GM12878 (cell line): Measurements from ENCODE around the gene SLC6A17. TPM values are rescaled to one million over a fixed set of nuclear protein-coding genes. Genes with fewer than 3 reads are reported as not detected.

ENCODE experiments used
- ATAC-seq: fragments of 200-7000 bp; cut with Tn5 transposase; 3 replicates; pipeline ENCODE4 v1.9.1; 2020; ENCODE audit warnings: mild to moderate bottlenecking, moderate library complexity
- BruUV-seq: library from RNA; stranded (reverse); fragments of 400-500 nt; replicated peaks from 2 replicates; lab custom pipeline; 2021; lab: Mats Ljungman, UMichigan
- CTCF ChIA-PET: fragments of 300-600 bp; sonication (Branson Sonifier 250); formaldehyde crosslinking; extraction: SDS; loops from one replicate; lab custom pipeline; 2021; ENCODE audit warnings: inconsistent platforms; lab: Yijun Ruan, JAX
- POLR2A ChIA-PET: fragments of 350-600 bp; formaldehyde crosslinking; extraction: SDS; loops from one replicate; lab custom pipeline; 2021; ENCODE audit warnings: inconsistent platforms; lab: Charles Lee
- RAD21 ChIA-PET: fragments of 300-600 bp; sonication (Branson Sonifier 250); formaldehyde crosslinking; loops from one replicate; lab custom pipeline; 2023; ENCODE audit warnings: antibody characterized with exemption; ENCODE audit not compliant: unreplicated experiment; lab: Charles Lee
- SMC1A ChIA-PET: fragments of 300-600 bp; sonication (Branson Sonifier 250); formaldehyde crosslinking; loops from one replicate; lab custom pipeline; 2023; ENCODE audit not compliant: unreplicated experiment, uncharacterized antibody; lab: Charles Lee
- DNase-seq: peaks from one replicate; pipeline ENCODE4 v3.0.0-alpha.2; 2011; ENCODE audit warnings: low read depth, low spot score
- FAIRE-seq: peaks from 3 replicates; lab custom pipeline; 2011; peaks lifted over from hg19 to GRCh38; lab: Jason Lieb, UNC
- H2AFZ ChIP-seq: 2 replicates; pipeline ENCODE4 v1.6.0; 2011; ENCODE audit warnings: low read depth, low read length, control low read depth; ENCODE audit not compliant: control insufficient read depth
- H3K27ac ChIP-seq: 2 replicates; pipeline ENCODE4 v1.5.1; 2011; ENCODE audit warnings: control low read depth; ENCODE audit not compliant: control insufficient read depth, insufficient read depth
- H3K27me3 ChIP-seq, 2 experiments: replicated peaks in 1 of 2; 2 replicates each; pipeline versions ENCODE4 v1.6.0 to v1.6.1; 2011; ENCODE audit warnings: low read length in 1 of 2; ENCODE audit not compliant: control insufficient read depth in 2 of 2, insufficient read depth in 2 of 2
- H3K36me3 ChIP-seq, 2 experiments: 2 replicates each; pipeline ENCODE4 v1.5.1; 2011; ENCODE audit warnings: low read length in 1 of 2; ENCODE audit not compliant: control insufficient read depth in 2 of 2, insufficient read depth in 2 of 2
- H3K4me1 ChIP-seq: 2 replicates; pipeline ENCODE4 v1.6.1; 2011; ENCODE audit warnings: mild to moderate bottlenecking, low read length, moderate library complexity, mixed read lengths; ENCODE audit not compliant: control insufficient read depth, insufficient read depth
- H3K4me2 ChIP-seq: 2 replicates; pipeline ENCODE4 v1.6.0; 2011; ENCODE audit warnings: control low read depth; ENCODE audit not compliant: control insufficient read depth, insufficient read depth
- H3K4me3 ChIP-seq: fragments of 200-600 bp; sonication (generic); 2 replicates; pipeline ENCODE4 v1.5.1; 2016
- H3K79me2 ChIP-seq: 2 replicates; pipeline ENCODE4 v1.6.0; 2011; ENCODE audit warnings: low read length; ENCODE audit not compliant: control insufficient read depth, insufficient read depth
- H3K9ac ChIP-seq: 2 replicates; pipeline ENCODE4 v1.8.0; 2011; ENCODE audit warnings: low read length, control low read depth, mixed read lengths; ENCODE audit not compliant: control insufficient read depth, insufficient read depth
- H3K9me3 ChIP-seq: replicated peaks from 3 replicates; pipeline ENCODE4 v1.5.1; 2011; ENCODE audit warnings: mild to moderate bottlenecking, low read length; ENCODE audit not compliant: control insufficient read depth, insufficient read depth
- H4K20me1 ChIP-seq: 2 replicates; pipeline ENCODE4 v1.6.0; 2011; ENCODE audit not compliant: control insufficient read depth, insufficient read depth
- BMI1 ChIP-seq: fragments of 450-650 bp; IDR thresholded peaks from 2 replicates; pipeline ENCODE4 v1.6.1; 2016; ENCODE audit warnings: mild to moderate bottlenecking, moderate library complexity, borderline replicate concordance
- DPF2 ChIP-seq: fragments of 450-650 bp; IDR thresholded peaks from 2 replicates; pipeline ENCODE4 v1.6.1; 2017; ENCODE audit warnings: mild to moderate bottlenecking
- EGR1 ChIP-seq, 2 experiments: IDR thresholded peaks; 1 replicate in 1 of 2; 2 replicates in 1 of 2; pipeline ENCODE4 v1.6.1; 2011 to 2012; ENCODE audit warnings: low read depth in 2 of 2, low read length in 2 of 2, borderline replicate concordance in 1 of 2, mild to moderate bottlenecking in 1 of 2, moderate library complexity in 1 of 2
- HDAC6 ChIP-seq: fragments of 200-600 bp; sonication (generic); IDR thresholded peaks from one replicate; pipeline ENCODE4 v1.8.0; 2017; ENCODE audit warnings: antibody characterized with exemption; ENCODE audit not compliant: unreplicated experiment
- HDGF ChIP-seq: fragments of 450-650 bp; IDR thresholded peaks from 2 replicates; pipeline ENCODE4 v1.6.1; 2016; ENCODE audit warnings: antibody characterized with exemption
- LARP7 ChIP-seq: fragments of 450-650 bp; IDR thresholded peaks from 2 replicates; pipeline ENCODE4 v1.6.1; 2017; ENCODE audit warnings: mild to moderate bottlenecking
- PAX8 ChIP-seq: fragments of 450-650 bp; IDR thresholded peaks from 2 replicates; pipeline ENCODE4 v1.6.1; 2017; ENCODE audit warnings: mild to moderate bottlenecking, moderate library complexity
- RAD21 ChIP-seq: IDR thresholded peaks from 2 replicates; pipeline ENCODE4 v1.6.1; 2011; ENCODE audit warnings: mild to moderate bottlenecking, low read depth, low read length, moderate library complexity; ENCODE audit not compliant: insufficient read depth
- TARDBP ChIP-seq: IDR thresholded peaks from 2 replicates; pipeline ENCODE4 v1.6.1; 2016; ENCODE audit warnings: borderline replicate concordance
- TBL1XR1 ChIP-seq: IDR thresholded peaks from 2 replicates; pipeline ENCODE4 v1.6.1; 2012; ENCODE audit warnings: low read depth, low read length, improper control_type of control experiment
- TCF7 ChIP-seq: IDR thresholded peaks from 2 replicates; pipeline ENCODE4 v1.6.1; 2014; ENCODE audit warnings: antibody characterized with exemption, borderline replicate concordance
- YY1 ChIP-seq: IDR thresholded peaks from 2 replicates; pipeline ENCODE4 v1.6.1; 2011; ENCODE audit warnings: low read depth, mild to moderate bottlenecking, low read length
- WGBS: methylation state at CpG from one replicate; pipeline ENCODE4 v1.1.6; 2016; ENCODE audit warnings: low lambda C conversion rate; ENCODE audit not compliant: insufficient replicate concordance, insufficient coverage; ENCODE audit errors: missing lambda C conversion rate; 5-methylcytosine and 5-hydroxymethylcytosine counted together
- in situ Hi-C: fragments of 300-500 bp; cut with MboI; formaldehyde crosslinking; loops from 9 replicates; pipeline ENCODE4 v1.14.3; 2018; ENCODE audit warnings: mixed read lengths
- intact Hi-C: fragments of 100-400 bp; cut with micrococcal nuclease; formaldehyde crosslinking; loops from one replicate; pipeline ENCODE4 v1.14.2; 2022; ENCODE audit not compliant: unreplicated experiment
- polyA plus RNA-seq, 11 experiments: library from polyadenylated mRNA; depleted of rRNA in 4 of 11; unstranded in 6 of 11; stranded (reverse) in 5 of 11; fragments of >200 nt; fragmentation: Nextera tagmentation in 4 of 11; fragmentation: Illumina TruSeq in 1 of 11; extraction: Ambion mirVana in 4 of 11; extraction: Trizol in 1 of 11; gene quantifications; 1 replicate in 1 of 11; 2 replicates in 10 of 11; pipeline versions ENCODE4 v1.2.1 to v1.2.3, GENCODE V29; 2011 to 2016; ENCODE audit warnings: inconsistent platforms in 2 of 11, missing spikeins in 2 of 11, low read depth in 1 of 11
- total RNA-seq, 4 experiments: library from RNA; depleted of rRNA in 3 of 4; stranded (reverse); fragments of >200 nt in 3 of 4; fragmentation: Illumina TruSeq in 1 of 4; extraction: Trizol in 1 of 4; gene quantifications; 2 replicates each; pipeline versions ENCODE4 v1.2.1 to v1.2.3, GENCODE V29; 2013 to 2021
- TF ChIP-seq, protein P1 (sequence below), 3 experiments: IDR thresholded peaks in 2 of 3; conservative IDR thresholded peaks in 1 of 3; 2 replicates each; pipeline ENCODE4 v1.5.1; 2011; ENCODE audit warnings: low read depth in 3 of 3, low read length in 3 of 3, mild to moderate bottlenecking in 3 of 3, control low read depth in 2 of 3, moderate library complexity in 2 of 3, inconsistent platforms in 1 of 3, mixed read lengths in 1 of 3; ENCODE audit not compliant: control insufficient read depth in 2 of 3, insufficient read depth in 1 of 3; ENCODE audit errors: extremely low read depth in 1 of 3
- TF ChIP-seq, protein P2 (sequence below): fragments of 450-650 bp; formaldehyde crosslinking; IDR thresholded peaks from 2 replicates; pipeline ENCODE4 v1.4.0; 2022; ENCODE audit warnings: mild to moderate bottlenecking, moderate library complexity
- TF ChIP-seq, protein P3 (sequence below): IDR thresholded peaks from 2 replicates; pipeline ENCODE4 v1.6.1; 2011; ENCODE audit warnings: borderline replicate concordance, low read depth, mild to moderate bottlenecking, moderate library complexity, mixed read lengths, low read length; ENCODE audit not compliant: insufficient read depth; ENCODE audit errors: extremely low read length

SLC6A17 gene
- total and polyA plus RNA-seq, 10 of the 15 experiments (the other 5 are each of a cell fraction or from before 2014, with no cell fraction given) = not detected

DNA sequence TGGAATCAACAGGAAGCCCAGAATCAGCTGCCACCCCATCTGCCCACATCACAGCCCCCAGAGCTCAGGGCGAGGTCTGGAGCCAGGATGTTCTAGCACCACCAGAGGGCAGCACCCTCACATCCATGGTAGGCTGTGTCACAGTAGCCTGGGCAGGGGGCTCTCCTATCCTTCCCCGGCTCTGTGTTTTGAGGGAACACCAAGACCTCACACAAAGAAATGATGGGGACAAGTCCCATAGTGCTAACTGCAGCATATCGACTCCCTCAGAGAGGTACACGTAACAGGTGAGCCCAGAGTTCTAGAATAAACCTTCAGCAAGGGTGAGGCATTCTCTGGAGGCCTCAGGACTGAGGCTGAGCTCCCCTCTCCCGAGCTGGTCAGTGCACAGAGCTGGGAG lies 57.5 kb downstream of the SLC6A17 start:
- no TSS peak for BruUV-seq
- no peaks in the 10 kb centered on the region for H4K20me1 ChIP-seq
- ATAC-seq (peak; percentile 53), DNase-seq (no peak), FAIRE-seq (no peak)
- POLR2A ChIA-PET = interaction anchor here (0.9 to 3.4 kb wide), 5 partner anchors 28 to 131 kb away, joined by 3 to 21 read pairs (median 7); partner anchors contain the start of gene RBM15
- no peaks in the 10 kb centered on the region for H3K36me3 ChIP-seq
- H3K4me1 ChIP-seq = peaks cover 4% of the 10 kb centered on the region; the same call in 1 of the 2 replicates
- no peak overlapping the region for H3K4me2 ChIP-seq
- peaks cover 0 to 14% of the 10 kb centered on the region in 2 experiments; a peak in 1 of 4 replicates for H3K27me3 ChIP-seq
- in situ Hi-C loops = loop anchor here (5.0 kb wide), 1 partner anchor 199 kb away; the partner anchor contains the start of gene LAMTOR5
- no peak overlapping the region for H3K4me3 ChIP-seq
- RAD21 ChIA-PET = interaction anchor here (0.6 to 6.4 kb wide), 46 partner anchors 9 to 294 kb away, joined by 3 to 319 read pairs (median 5); partner anchors contain the start of genes LAMTOR5 and RBM15
- no peaks in the 10 kb centered on the region for H3K9me3 ChIP-seq
- H3K9ac ChIP-seq = no peak overlapping the region
- whole genome bisulfite sequencing = 10% methylated on average over 5 of the region's 5 CpGs
- CTCF ChIA-PET = interaction anchor here (0.6 to 18.8 kb wide), 63 partner anchors 9 to 573 kb away, joined by 3 to 753 read pairs (median 6); partner anchors contain the start of genes LAMTOR5 and RBM15
- no peak overlapping the region for H2AFZ ChIP-seq
- H3K27ac ChIP-seq = no peak overlapping the region
- H3K79me2 ChIP-seq = no peaks in the 10 kb centered on the region
- intact Hi-C loops = loop anchor here (1.0 kb wide), 2 partner anchors 104 to 252 kb away; no protein-coding TSS in a partner anchor
- SMC1A ChIA-PET = interaction anchor here (0.6 to 17.8 kb wide), 42 partner anchors 8 to 295 kb away, joined by 3 to 524 read pairs (median 6); partner anchors contain the start of genes LAMTOR5 and RBM15
- TF ChIP-seq, protein P1, sequence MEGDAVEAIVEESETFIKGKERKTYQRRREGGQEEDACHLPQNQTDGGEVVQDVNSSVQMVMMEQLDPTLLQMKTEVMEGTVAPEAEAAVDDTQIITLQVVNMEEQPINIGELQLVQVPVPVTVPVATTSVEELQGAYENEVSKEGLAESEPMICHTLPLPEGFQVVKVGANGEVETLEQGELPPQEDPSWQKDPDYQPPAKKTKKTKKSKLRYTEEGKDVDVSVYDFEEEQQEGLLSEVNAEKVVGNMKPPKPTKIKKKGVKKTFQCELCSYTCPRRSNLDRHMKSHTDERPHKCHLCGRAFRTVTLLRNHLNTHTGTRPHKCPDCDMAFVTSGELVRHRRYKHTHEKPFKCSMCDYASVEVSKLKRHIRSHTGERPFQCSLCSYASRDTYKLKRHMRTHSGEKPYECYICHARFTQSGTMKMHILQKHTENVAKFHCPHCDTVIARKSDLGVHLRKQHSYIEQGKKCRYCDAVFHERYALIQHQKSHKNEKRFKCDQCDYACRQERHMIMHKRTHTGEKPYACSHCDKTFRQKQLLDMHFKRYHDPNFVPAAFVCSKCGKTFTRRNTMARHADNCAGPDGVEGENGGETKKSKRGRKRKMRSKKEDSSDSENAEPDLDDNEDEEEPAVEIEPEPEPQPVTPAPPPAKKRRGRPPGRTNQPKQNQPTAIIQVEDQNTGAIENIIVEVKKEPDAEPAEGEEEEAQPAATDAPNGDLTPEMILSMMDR (IDR thresholded peaks at IDR 0.05 in 2 of 3, conservative IDR thresholded peaks at IDR 0.05 in 1 of 3; ENCODE audit: control insufficient read depth in 2 of 3, extremely low read depth in 1 of 3, insufficient read depth in 1 of 3, low read depth in 3 of 3, low read length in 3 of 3) = peak; percentile 82 to 94 (median 92)
- TF ChIP-seq TARDBP = no peak
- TF ChIP-seq HDGF = 0 out of 2 replicates have a peak, but pooled peaks have one; percentile 13
- no peak for TF ChIP-seq DPF2
- TF ChIP-seq RAD21 = peak; percentile 96
- TF ChIP-seq YY1 = peak; percentile 70
- no peak for TF ChIP-seq TBL1XR1
- no peak for TF ChIP-seq PAX8
- TF ChIP-seq, protein P2, sequence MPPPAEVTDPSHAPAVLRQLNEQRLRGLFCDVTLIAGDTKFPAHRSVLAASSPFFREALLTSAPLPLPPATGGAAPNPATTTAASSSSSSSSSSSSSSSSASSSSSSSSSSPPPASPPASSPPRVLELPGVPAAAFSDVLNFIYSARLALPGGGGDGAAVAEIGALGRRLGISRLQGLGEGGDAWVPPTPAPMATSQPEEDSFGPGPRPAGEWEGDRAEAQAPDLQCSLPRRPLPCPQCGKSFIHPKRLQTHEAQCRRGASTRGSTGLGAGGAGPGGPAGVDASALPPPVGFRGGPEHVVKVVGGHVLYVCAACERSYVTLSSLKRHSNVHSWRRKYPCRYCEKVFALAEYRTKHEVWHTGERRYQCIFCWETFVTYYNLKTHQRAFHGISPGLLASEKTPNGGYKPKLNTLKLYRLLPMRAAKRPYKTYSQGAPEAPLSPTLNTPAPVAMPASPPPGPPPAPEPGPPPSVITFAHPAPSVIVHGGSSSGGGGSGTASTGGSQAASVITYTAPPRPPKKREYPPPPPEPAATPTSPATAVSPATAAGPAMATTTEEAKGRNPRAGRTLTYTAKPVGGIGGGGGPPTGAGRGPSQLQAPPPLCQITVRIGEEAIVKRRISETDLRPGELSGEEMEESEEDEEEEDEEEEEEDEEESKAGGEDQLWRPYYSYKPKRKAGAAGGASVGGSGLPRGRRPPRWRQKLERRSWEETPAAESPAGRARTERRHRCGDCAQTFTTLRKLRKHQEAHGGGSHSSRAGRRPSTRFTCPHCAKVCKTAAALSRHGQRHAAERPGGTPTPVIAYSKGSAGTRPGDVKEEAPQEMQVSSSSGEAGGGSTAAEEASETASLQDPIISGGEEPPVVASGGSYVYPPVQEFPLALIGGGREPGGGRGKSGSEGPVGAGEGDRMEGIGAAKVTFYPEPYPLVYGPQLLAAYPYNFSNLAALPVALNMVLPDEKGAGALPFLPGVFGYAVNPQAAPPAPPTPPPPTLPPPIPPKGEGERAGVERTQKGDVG (CRISPR knock-in tag) = no peak
- TF ChIP-seq HDAC6 = no peak
- TF ChIP-seq BMI1 = no peak
- TF ChIP-seq LARP7 = 0 out of 2 replicates have a peak, but pooled peaks have one; percentile 40
- no peak for TF ChIP-seq EGR1 (IDR thresholded peaks at IDR 0.05; ENCODE audit: borderline replicate concordance in 1 of 2, low read depth in 2 of 2, low read length in 2 of 2)
- TF ChIP-seq, protein P3, sequence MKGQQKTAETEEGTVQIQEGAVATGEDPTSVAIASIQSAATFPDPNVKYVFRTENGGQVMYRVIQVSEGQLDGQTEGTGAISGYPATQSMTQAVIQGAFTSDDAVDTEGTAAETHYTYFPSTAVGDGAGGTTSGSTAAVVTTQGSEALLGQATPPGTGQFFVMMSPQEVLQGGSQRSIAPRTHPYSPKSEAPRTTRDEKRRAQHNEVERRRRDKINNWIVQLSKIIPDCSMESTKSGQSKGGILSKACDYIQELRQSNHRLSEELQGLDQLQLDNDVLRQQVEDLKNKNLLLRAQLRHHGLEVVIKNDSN = no peak
- no peak for TF ChIP-seq TCF7
